ENCODE measurements around the gene CLSTN3. TPM values are rescaled to one million over a fixed set of nuclear protein-coding genes. Genes with fewer than 3 reads are reported as not detected.
A peak's percentile ranks its signal among the peaks of the same experiment; 100 is the strongest.

CLSTN3 gene
- total RNA-seq, 2 donors from 2014 or later = 14.7 to 17.0 TPM

- no peak for ATAC-seq
- DNase-seq = no peak
- intact Hi-C loops (cut with DNase I) = no loop called here
Measured at GRCh38 chr12:7142809-7143465, 12.8 kb downstream of the CLSTN3 start.

GRCh38 chr12:7143564-7143963, 13.4 kb downstream of the CLSTN3 start:
- intact Hi-C loops (cut with DNase I) = no loop called here
- DNase-seq (no peak), ATAC-seq (no peak)

- peak; percentile 33 to 45 for ATAC-seq
- no peak for DNase-seq
- intact Hi-C loops (cut with DNase I) = no loop called here
Measured at GRCh38 chr12:7144414-7145120, 14.4 kb downstream of the CLSTN3 start.

GRCh38 chr12:7145671-7146070, 15.5 kb downstream of the CLSTN3 start:
- intact Hi-C loops (cut with DNase I) = no loop called here
- no peak for ATAC-seq

GRCh38 chr12:7146228-7146627, 16.1 kb downstream of the CLSTN3 start:
- intact Hi-C loops (cut with DNase I) = no loop called here
- no peak for DNase-seq
- ATAC-seq = no peak

More at GRCh38 chr12:7145671-7146070, 15.5 kb downstream of the CLSTN3 start:
- no peak for DNase-seq

- intact Hi-C loops (cut with DNase I) = no loop called here
- ATAC-seq = no peak
- no peak for DNase-seq
Measured at GRCh38 chr12:7146906-7147305, 16.7 kb downstream of the CLSTN3 start.

- ATAC-seq (peak in 1 of 2 donors; percentile 19), DNase-seq (no peak)
- intact Hi-C loops (cut with DNase I) = no loop called here
Measured at GRCh38 chr12:7150356-7150755, 20.2 kb downstream of the CLSTN3 start.

GRCh38 chr12:7150841-7151240, 20.7 kb downstream of the CLSTN3 start:
- intact Hi-C loops (cut with DNase I) = no loop called here
- ATAC-seq (no peak), DNase-seq (no peak)

GRCh38 chr12:7151532-7151931, 21.4 kb downstream of the CLSTN3 start:
- ATAC-seq (peak in 1 of 2 donors; percentile 23), DNase-seq (no peak)
- intact Hi-C loops (cut with DNase I) = no loop called here

- intact Hi-C loops (cut with DNase I) = no loop called here
Measured at GRCh38 chr12:7152818-7153217, 22.6 kb downstream of the CLSTN3 start.

GRCh38 chr12:7154042-7154441, 23.9 kb downstream of the CLSTN3 start:
- intact Hi-C loops (cut with DNase I) = no loop called here
- DNase-seq (no peak), ATAC-seq (no peak)

More at GRCh38 chr12:7152818-7153217, 22.6 kb downstream of the CLSTN3 start:
- no peak for ATAC-seq
- DNase-seq = no peak

- no peak for ATAC-seq
- no peak for DNase-seq
- intact Hi-C loops (cut with DNase I) = no loop called here
Measured at GRCh38 chr12:7154901-7155470, 24.8 kb downstream of the CLSTN3 start.

GRCh38 chr12:7155471-7156034, 25.4 kb downstream of the CLSTN3 start:
- no peak for DNase-seq
- peak in 1 of 2 donors; percentile 20 for ATAC-seq
- intact Hi-C loops (cut with DNase I) = no loop called here

GRCh38 chr12:7156259-7157197, 26.4 kb downstream of the CLSTN3 start:
- ATAC-seq (no peak), DNase-seq (no peak)
- intact Hi-C loops (cut with DNase I) = no loop called here

GRCh38 chr12:7157391-7157790, 27.2 kb downstream of the CLSTN3 start:
- intact Hi-C loops (cut with DNase I) = no loop called here
- no peak for DNase-seq
- no peak for ATAC-seq

- DNase-seq (no peak), ATAC-seq (peak in 1 of 2 donors; percentile 68)
- intact Hi-C loops (cut with DNase I) = no loop called here
Measured at GRCh38 chr12:7158781-7159609, 28.8 kb downstream of the CLSTN3 start.

- no peak for ATAC-seq
- intact Hi-C loops (cut with DNase I) = no loop called here
- no peak for DNase-seq
Measured at GRCh38 chr12:7160183-7160582, 30.0 kb downstream of the CLSTN3 start.

GRCh38 chr12:7161327-7161726, 31.2 kb downstream of the CLSTN3 start:
- no peak for ATAC-seq
- no peak for DNase-seq
- intact Hi-C loops (cut with DNase I) = no loop called here
